ENCODE measurements around the gene CRAT. TPM values are rescaled to one million over a fixed set of nuclear protein-coding genes. Genes with fewer than 3 reads are reported as not detected.

CRAT gene
- total RNA-seq, 1 experiment from 2014 or later = 38.8 TPM

DNA sequence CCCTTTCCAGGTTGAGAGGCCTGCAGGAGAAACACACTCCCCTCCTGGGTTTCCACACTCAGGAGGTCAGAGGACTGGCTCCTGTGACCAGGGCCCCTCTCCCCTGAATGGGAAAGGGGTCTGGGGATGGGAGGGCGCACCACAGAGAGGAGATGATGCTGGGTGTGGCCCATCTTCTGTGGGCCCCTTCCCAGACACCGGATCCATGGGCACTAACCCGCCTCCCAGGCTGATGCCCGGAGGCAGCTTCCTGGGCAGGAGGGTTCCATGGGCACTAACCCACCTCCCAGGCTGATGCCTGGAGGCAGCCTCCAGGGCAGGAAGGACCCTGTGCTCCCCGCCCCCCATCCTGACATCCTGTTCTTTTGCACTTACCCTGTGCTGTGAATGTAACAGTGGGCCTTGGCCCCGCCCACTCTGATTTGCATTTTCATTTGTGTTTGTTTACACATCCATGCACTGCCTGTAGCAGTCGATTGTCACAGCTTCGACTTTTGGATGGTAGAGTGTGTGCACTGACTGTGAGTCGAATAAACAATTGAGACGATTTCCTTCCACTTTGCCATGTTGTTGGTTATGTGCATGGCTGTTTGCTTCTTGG lies 39.0 kb downstream of the CRAT start:
- ATAC-seq (no peak), DNase-seq (ENCODE audit: low read depth, low spot score) (no peak)
- H3K36me3 ChIP-seq (ENCODE audit: control insufficient read depth, insufficient read depth, low read length) = no peaks in the 10 kb centered on the region
- H3K9me3 ChIP-seq (ENCODE audit: control insufficient read depth, insufficient read depth, low read depth, low read length) = no peaks in the 10 kb centered on the region
- no peaks in the 10 kb centered on the region for H3K27me3 ChIP-seq (ENCODE audit: control insufficient read depth, insufficient read depth, low read length)
- in situ Hi-C loops (cut with HindIII; ENCODE audit: low pct_unique_long_range_greater_than_20kb, low sequenced_read_pairs) (no loop called here), intact Hi-C loops (cut with micrococcal nuclease; ENCODE audit: unreplicated experiment) (no loop called here)
- ChIA-PET CTCF (no interaction called here), POLR2A (no interaction called here)
- TF ChIP-seq, protein P1, sequence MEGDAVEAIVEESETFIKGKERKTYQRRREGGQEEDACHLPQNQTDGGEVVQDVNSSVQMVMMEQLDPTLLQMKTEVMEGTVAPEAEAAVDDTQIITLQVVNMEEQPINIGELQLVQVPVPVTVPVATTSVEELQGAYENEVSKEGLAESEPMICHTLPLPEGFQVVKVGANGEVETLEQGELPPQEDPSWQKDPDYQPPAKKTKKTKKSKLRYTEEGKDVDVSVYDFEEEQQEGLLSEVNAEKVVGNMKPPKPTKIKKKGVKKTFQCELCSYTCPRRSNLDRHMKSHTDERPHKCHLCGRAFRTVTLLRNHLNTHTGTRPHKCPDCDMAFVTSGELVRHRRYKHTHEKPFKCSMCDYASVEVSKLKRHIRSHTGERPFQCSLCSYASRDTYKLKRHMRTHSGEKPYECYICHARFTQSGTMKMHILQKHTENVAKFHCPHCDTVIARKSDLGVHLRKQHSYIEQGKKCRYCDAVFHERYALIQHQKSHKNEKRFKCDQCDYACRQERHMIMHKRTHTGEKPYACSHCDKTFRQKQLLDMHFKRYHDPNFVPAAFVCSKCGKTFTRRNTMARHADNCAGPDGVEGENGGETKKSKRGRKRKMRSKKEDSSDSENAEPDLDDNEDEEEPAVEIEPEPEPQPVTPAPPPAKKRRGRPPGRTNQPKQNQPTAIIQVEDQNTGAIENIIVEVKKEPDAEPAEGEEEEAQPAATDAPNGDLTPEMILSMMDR (IDR thresholded peaks at IDR 0.05) = no peak
- TF ChIP-seq, protein P2, sequence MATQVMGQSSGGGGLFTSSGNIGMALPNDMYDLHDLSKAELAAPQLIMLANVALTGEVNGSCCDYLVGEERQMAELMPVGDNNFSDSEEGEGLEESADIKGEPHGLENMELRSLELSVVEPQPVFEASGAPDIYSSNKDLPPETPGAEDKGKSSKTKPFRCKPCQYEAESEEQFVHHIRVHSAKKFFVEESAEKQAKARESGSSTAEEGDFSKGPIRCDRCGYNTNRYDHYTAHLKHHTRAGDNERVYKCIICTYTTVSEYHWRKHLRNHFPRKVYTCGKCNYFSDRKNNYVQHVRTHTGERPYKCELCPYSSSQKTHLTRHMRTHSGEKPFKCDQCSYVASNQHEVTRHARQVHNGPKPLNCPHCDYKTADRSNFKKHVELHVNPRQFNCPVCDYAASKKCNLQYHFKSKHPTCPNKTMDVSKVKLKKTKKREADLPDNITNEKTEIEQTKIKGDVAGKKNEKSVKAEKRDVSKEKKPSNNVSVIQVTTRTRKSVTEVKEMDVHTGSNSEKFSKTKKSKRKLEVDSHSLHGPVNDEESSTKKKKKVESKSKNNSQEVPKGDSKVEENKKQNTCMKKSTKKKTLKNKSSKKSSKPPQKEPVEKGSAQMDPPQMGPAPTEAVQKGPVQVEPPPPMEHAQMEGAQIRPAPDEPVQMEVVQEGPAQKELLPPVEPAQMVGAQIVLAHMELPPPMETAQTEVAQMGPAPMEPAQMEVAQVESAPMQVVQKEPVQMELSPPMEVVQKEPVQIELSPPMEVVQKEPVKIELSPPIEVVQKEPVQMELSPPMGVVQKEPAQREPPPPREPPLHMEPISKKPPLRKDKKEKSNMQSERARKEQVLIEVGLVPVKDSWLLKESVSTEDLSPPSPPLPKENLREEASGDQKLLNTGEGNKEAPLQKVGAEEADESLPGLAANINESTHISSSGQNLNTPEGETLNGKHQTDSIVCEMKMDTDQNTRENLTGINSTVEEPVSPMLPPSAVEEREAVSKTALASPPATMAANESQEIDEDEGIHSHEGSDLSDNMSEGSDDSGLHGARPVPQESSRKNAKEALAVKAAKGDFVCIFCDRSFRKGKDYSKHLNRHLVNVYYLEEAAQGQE (IDR thresholded peaks at IDR 0.05; ENCODE audit: insufficient read depth in 1 of 2, low read depth in 2 of 2, low read length in 1 of 2) = no peak
- no peak overlapping the region for H3K27ac ChIP-seq (ENCODE audit: low read length)
- no TSS peak for BruUV-seq (replicated peaks)
- no peak overlapping the region for H3K4me3 ChIP-seq (ENCODE audit: low read depth in 2 of 2, low read length in 2 of 2)
- no peaks in the 10 kb centered on the region for H3K4me1 ChIP-seq (ENCODE audit: control insufficient read depth, insufficient read depth, low read length)

DNA sequence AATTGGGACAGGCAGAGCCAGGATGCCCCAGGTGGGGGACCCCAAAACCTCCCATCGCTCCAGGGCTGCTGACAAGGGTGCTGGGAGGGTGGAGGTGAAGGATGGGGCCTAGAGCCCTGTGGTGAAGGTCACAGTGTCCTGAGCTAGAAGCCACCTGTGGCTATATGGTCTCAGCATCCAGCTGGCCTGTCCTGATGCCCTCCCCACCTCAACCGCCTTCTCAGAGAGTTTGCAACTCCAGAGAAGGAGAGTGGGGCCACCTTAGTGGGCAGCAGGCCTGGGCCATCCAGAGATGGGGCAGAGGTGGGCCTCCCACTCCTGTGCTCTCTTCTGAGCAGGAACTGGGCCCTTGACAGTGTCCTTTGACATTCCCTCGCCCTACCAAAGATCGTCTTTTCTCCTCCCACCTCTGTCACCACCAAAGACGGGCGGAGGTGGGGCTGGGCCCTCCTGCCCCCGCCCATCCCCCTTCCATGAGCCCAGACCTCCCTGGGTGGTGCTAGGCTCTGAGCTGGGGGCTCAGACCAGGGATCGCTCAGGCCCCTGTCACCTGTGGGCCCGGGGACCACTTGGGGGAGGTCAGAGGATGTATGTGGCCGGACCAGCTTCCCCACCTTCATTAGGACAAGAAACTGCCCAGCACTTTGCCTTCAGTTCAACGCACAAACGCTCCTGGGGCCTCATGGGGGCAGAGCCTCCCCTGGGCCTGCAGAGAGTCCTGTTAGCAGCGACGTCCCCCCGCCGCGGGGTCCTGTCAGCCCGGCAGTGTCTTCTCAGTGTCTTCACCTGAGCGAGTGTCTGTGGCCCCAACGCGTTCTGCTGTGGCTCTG lies 39.7 kb downstream of the CRAT start:
- H3K27ac ChIP-seq (ENCODE audit: low read length) = no peak overlapping the region
- no TSS peak for BruUV-seq (replicated peaks)
- no peaks in the 10 kb centered on the region for H3K27me3 ChIP-seq (ENCODE audit: control insufficient read depth, insufficient read depth, low read length)
- TF ChIP-seq POLR2AphosphoS5 (IDR thresholded peaks at IDR 0.05; ENCODE audit: low read depth, low read length) = no peak
- no peak for TF ChIP-seq SIN3A (IDR thresholded peaks at IDR 0.05; ENCODE audit: borderline replicate concordance, insufficient read depth, low read depth, low read length)
- ChIA-PET CTCF (no interaction called here), POLR2A (no interaction called here)
- H3K4me1 ChIP-seq (ENCODE audit: control insufficient read depth, insufficient read depth, low read length) = no peaks in the 10 kb centered on the region
- no peak overlapping the region for H3K4me3 ChIP-seq (ENCODE audit: low read depth in 2 of 2, low read length in 2 of 2)
- DNase-seq (ENCODE audit: low read depth, low spot score) (no peak), ATAC-seq (no peak)
- intact Hi-C loops (cut with micrococcal nuclease; ENCODE audit: unreplicated experiment) (no loop called here), in situ Hi-C loops (cut with HindIII; ENCODE audit: low pct_unique_long_range_greater_than_20kb, low sequenced_read_pairs) (no loop called here)
- H3K9me3 ChIP-seq (ENCODE audit: control insufficient read depth, insufficient read depth, low read depth, low read length) = no peaks in the 10 kb centered on the region
- no peaks in the 10 kb centered on the region for H3K36me3 ChIP-seq (ENCODE audit: control insufficient read depth, insufficient read depth, low read length)

DNA sequence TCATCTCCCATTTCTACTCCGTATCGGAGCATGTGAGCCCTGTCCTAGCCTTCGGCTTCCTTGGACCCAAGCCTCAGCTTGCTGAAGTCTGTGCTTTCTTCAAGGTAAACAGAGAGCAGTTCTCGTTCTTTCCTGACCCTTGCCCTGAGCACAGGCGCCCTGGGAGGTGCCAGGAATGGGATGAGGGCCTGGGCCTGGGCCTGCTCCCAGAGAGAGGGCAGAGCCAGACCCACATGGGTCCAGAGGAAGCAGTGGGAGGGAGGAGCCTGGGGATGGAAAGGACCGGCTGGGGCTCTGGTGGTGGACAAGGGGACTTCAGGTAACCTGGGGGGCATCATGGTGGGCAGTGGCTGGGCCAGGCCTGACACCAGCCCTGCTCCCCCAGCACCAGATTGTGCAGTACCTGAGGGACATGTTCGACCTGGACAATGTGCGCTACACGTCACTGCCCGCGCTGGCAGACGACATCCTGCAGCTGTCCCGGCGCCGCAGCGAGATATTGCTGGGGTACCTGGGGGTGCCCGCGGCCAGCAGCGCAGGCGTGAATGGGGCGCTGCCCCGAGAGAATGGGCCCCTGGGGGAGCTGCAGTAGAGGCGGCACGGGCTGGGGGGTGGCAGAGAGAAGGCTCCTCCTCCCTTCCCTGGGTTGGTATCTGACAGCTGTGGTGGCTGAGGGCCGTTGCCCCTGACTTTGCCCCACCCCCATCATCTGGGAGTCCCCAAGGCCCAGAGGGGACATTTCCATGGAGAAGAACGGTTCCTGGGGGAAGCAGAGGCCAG lies 40.5 kb downstream of the CRAT start:
- intact Hi-C loops (cut with micrococcal nuclease; ENCODE audit: unreplicated experiment) = no loop called here
- Histone ChIP-seq H3K36me3 (ENCODE audit: control insufficient read depth, insufficient read depth, low read length) (no peaks in the 10 kb centered on the region), H3K27me3 (ENCODE audit: control insufficient read depth, insufficient read depth, low read length) (no peaks in the 10 kb centered on the region), H3K4me1 (ENCODE audit: control insufficient read depth, insufficient read depth, low read length) (no peaks in the 10 kb centered on the region), H3K27ac (ENCODE audit: low read length) (no peak overlapping the region), H3K9me3 (ENCODE audit: control insufficient read depth, insufficient read depth, low read depth, low read length) (no peaks in the 10 kb centered on the region), H3K4me3 (ENCODE audit: low read depth in 2 of 2, low read length in 2 of 2) (no peak overlapping the region)
- BruUV-seq (replicated peaks) = no TSS peak
- ATAC-seq = no peak
- ChIA-PET POLR2A (no interaction called here), CTCF (no interaction called here)
- no peak for TF ChIP-seq POLR2AphosphoS5 (IDR thresholded peaks at IDR 0.05; ENCODE audit: low read depth, low read length)
- in situ Hi-C loops (cut with HindIII; ENCODE audit: low pct_unique_long_range_greater_than_20kb, low sequenced_read_pairs) = no loop called here
- no peak for DNase-seq (ENCODE audit: low read depth, low spot score)
